ENCODE measurements around the gene UHMK1.

UHMK1 gene

DNA sequence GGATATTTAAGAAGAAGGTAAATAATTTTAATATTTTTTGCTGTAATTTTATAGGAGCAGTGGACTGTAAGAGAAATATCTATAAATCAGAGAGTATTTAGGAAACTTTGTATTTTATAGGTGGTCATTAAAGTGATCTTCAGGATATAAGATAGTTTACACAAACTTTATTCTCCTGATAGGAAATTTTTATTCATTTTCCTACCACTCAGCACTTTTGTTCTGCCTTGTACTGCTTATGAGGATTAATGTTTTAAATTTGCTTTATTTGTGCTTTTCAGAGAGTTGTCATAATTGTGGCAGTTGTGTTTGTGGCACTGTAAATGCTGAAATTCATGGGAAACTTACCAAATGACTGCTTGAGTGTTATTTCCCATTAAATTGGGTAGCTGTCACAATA lies 29.7 kb downstream of the UHMK1 start:
- in situ Hi-C loops (cut with HindIII; ENCODE audit: low sequenced_read_pairs), result no loop called here

DNA sequence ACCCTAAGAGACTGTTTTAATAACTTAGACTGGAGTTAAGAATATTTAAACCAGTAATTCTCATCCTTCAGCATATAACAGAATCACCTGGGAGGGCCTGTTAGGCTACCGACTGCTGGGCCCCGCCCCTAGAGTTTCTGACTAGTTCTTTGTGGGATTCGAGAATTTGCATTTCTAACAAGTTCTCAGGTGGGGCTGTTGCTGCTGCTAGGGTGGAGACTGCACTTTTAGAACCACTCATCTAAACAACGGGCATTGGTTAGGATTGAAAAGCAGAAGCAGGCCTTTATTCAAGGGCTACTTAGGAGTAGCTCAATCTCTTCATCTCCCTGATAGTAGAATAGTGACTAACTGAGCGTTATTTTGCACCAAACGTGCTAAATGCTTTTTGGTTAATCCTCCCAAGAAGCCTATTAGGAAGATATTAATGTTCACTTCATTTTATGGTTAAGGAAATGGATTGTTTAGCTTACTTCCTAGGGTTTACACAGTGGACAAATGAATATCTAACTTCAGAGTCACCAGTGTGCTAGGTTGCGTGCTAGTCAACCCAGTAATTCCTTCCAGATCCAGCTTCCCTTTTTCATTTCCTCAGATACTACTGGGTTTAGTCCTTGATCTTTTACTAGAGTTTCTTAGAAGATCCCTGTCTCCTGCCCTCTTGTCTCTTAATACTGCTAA lies 32.8 kb downstream of the UHMK1 start:
- in situ Hi-C loops (cut with HindIII; ENCODE audit: low sequenced_read_pairs), result no loop called here

DNA sequence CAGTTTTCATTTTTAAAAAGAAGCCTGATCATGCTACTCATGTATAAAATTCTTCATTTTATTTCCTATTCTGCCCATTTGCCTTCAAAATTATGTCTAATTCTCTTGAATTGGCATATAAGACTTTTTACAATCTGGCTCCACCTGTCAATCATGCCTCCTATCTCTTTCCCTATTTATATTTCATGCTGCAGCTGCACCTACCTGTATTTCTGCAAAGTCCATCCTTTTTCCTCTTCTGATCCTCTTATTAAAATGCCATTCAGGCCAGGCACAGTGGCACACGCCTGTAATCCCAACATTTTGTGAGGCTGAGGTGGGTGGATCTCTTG lies 33.3 kb downstream of the UHMK1 start:
- in situ Hi-C loops (cut with HindIII; ENCODE audit: low sequenced_read_pairs), result no loop called here

DNA sequence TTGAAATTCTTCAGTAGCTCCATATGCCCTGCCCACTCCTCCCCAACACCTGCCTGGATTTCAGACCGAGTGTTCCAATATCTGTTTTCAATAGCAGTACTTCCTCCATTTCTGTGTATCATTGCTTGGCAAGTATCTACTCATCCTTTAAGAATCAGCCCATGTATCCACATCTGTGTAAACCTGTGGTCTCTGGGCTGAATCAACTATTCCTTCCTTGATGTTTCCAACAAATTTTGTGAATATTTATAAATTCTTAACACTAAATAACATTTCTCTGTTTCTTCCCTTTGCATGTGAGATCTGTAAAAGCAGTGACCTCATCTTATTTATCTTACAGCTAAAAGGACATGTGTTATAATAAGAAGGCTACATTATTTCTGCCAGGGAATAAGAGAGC lies 37.9 kb downstream of the UHMK1 start:
- in situ Hi-C loops (cut with HindIII; ENCODE audit: low sequenced_read_pairs), result no loop called here

DNA sequence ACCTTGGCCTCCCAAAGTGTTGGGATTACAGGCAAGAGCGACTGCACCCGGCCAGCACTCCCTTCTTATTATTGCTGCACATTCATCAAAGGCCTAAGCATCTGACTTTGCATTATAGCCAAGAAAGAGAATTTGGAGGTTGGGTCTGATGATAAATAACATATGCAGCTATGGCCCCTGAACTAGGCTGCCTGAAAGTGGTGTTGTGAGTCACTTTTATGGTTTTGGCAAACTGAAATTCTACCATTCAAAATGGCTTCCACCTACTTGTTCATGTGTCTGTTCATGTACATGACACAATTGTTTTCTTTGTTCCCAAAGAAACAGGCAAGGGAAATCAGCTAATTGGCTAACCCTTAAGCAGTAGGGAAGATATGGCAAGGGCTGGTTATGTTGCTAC lies 38.9 kb downstream of the UHMK1 start:
- in situ Hi-C loops (cut with HindIII; ENCODE audit: low sequenced_read_pairs), result no loop called here

DNA sequence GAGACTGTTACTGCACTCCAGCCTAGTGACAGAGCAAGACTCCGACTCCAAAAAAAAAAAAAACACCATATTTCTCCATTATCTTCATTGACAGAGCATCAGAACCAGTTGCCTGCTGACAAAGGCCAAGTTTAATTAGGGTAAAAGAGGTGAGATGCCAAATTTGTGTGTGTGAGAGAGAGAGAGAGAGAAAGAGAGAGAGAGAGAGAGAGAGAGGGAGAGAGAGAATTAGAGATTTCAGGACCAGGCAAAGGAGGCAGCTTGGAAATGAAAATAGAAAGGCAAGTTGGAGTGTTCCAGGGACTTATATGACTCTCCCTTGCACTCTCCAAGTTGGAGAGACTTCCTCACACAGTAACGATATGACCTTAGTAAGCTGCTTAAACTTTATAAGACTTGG lies 39.6 kb downstream of the UHMK1 start:
- in situ Hi-C loops (cut with HindIII; ENCODE audit: low sequenced_read_pairs), result no loop called here

DNA sequence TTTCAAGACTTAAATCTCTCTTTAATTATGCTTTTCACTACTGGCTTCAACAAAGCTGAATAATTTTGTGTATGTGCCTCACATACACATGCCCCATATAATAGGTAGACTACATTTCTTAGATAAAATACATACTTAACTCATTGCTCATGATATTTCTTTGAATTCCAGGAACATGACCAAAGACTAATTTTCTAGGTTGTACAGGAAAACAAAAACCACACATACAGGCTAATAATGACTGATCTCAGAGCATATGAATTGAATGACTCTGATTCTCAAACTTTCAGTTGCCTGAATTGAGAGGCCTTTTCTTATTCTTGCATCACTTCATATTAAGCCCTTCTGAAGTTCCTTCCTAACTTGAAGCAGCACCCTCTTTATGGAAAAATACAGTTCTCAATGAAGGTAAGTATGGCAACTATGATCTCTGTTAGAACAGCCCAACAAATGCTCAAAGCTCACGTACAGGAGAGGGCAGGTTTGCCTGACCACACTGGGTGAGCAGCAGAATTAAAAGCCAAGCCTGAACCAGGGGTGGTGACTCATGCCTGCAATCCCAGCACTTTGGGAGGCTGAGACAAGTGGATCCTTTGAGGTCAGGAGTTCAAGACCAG lies 41.3 kb downstream of the UHMK1 start:
- in situ Hi-C loops (cut with HindIII; ENCODE audit: low sequenced_read_pairs), result no loop called here

DNA sequence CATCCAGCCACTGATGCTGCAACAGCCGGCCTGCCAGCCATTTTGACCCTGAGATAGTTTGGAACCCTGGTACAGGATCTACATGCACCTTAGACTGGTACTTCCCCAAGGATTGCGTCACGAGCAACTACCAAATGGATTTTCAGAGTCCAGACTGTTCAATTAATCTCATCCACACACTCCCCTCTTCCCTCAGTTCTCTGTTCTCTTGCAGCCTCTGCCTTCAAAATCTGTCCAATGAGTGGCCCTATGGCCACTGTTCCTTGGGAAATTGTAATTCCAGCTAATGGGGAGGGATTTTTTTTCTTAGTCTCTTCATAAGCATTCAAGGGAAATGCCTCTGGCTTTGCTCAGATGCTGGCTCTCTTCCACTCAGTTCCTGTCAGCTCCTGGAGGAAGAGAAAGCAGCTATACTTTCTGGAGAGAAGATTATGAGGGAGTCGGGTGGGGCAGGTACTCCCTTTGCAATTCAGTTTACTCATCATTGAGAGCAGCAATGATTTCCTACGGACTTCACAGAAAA lies 44.1 kb downstream of the UHMK1 start:
- in situ Hi-C loops (cut with HindIII; ENCODE audit: low sequenced_read_pairs), result no loop called here

DNA sequence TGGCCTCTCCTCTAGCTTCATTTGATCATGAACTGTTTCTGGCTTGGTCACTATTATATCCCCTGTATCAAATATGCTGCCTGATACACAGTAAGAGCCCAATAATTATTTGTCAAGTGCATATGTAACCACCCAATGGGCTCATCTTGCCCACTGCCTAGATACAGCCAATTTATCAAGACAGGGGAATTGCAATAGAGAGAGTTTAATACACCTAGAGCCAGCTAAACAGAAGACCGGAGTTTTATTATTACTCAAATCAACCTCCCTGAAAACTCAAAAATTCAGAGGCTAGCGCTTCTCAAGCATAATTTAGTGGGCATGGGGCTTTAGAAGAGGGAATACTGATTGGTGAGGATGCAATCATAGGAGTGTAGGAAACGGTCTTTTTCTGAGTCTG lies 45.6 kb downstream of the UHMK1 start:
- in situ Hi-C loops (cut with HindIII; ENCODE audit: low sequenced_read_pairs), result no loop called here

DNA sequence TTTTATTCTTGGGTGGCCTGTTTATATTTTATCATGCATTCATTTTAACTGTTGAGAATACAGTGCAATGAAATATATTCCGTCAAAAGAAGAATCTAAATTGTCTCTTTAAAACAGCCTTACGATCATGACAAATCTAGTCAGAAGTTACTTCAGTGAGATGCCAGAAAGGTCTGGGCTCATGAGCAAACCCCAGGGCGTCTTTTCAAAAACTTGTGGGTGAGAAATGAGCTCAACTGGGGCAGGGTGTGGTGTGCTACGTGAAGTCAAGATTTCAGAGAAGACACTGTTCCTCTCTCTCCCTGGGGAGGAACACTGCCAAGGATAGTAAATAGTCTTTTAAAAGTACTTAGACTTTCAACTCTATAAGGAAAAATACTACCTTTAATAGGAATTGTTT lies 50.6 kb downstream of the UHMK1 start:
- in situ Hi-C loops (cut with HindIII; ENCODE audit: low sequenced_read_pairs), result no loop called here

DNA sequence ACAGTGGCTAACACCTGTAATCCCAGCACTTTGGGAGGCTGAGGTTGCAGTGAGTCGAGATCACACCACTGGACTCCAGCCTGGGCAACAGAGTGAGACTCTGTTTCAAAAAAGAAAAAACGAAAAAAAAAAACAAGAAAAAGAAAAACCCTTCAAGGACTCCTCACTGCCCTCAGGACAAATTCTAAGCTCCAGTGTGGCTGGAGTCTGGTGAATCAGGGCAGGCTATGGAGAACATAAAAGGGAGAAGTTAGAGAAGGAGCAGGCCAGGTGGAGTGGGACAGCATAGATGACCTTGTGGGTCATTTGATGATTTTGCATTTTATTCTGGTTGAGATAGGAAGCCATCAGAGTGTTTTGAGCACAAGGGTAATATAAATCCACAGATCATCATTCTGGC lies 51.4 kb downstream of the UHMK1 start:
- in situ Hi-C loops (cut with HindIII; ENCODE audit: low sequenced_read_pairs), result no loop called here

DNA sequence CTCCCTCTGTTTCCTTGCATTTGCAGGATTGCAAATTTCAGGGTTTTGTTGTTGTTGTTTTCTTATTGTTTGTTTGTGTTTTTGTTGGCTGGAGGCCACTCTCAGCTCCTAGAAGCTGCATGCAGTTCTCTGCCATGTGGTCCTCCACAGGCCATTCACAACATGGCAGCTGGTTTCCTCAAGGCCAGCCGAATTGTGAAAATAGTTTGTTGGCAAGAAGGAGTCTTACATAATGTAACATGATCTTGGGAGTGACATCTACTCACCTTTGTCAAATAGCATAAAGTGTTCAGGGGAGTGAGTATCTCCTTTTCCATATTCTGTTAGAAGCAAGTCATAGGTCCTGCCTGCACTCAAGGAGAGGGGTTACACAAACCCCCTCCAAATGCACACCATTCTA lies 53.3 kb downstream of the UHMK1 start:
- in situ Hi-C loops (cut with HindIII; ENCODE audit: low sequenced_read_pairs), result no loop called here

DNA sequence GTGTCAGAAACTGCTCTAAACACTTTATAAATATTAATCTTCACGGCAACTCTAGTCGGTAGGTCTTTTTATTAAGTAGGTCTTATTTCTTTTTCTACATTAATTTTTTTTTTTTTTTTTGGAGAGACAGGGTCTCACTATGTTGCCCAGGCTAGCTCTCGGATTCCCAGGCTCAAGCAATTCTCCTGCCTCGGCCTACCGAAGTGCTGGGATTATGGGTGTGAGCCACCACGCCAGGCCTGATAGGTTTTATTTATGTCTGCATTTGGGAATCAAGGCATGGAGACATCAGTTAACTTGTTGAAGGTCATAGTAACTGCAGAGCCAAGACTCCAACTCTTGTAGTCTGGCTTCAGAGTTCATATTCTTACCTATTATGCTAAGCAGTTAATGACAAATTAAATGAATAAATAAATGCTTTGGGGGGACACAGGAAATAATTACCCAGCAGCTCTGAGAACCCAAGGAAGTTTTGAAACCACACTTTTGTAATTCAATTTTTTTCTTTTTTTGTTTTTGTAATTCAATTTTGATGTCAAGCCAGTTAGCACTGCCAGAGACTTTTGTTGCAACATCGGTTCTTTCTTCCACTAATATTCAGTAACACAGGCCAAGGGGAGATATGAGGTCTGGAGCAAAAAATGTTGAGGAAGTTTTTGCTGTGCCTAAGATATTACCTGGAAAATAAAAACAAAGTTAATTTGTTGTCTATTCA lies 54.5 kb downstream of the UHMK1 start:
- in situ Hi-C loops (cut with HindIII; ENCODE audit: low sequenced_read_pairs), result no loop called here

DNA sequence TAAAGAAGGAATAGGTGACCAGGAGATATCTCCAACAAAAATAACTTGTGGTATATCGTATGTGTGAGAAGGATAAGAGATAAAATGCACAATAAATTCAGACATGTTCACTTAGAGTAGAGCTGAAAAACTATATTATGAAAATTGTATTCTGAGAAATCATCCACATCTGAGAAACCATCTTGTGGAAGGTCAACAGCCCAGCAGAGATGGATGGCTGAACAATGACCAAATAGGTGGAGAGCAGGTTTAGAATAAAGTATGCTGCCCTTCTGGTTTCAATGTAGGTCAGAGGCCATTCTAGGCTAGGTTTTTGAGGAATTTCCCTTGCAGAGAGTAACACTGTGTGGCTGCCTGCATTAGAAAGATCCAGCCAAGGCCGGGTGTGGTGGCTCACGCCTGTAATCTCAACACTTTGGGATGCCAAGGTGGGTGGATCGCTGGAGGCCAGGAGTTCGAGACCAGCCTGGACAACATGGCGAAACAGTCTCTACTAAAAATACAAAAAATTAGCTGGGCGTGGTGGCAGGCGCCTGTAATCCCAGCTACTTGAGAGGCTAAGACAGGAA lies 55.1 kb downstream of the UHMK1 start:
- in situ Hi-C loops (cut with HindIII; ENCODE audit: low sequenced_read_pairs), result no loop called here

DNA sequence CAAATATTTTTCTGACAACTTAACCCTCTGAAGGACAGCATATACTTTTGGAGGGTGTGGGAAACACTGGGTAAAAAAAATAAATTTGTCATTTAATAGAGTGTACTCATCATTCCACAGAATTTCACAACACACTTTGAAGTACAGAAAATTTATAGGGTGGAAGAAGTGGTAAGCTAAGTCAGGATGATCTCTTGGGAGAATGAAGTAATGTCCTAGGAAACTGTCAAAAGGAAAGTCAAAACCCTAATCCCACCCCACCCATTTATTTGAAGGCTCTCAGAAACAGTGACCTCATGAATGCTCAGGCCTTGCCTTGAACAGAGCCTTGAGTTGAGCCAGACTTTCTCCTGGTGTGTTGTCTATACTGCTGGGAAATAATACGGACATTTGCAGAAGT lies 56.6 kb downstream of the UHMK1 start:
- in situ Hi-C loops (cut with HindIII; ENCODE audit: low sequenced_read_pairs), result no loop called here

DNA sequence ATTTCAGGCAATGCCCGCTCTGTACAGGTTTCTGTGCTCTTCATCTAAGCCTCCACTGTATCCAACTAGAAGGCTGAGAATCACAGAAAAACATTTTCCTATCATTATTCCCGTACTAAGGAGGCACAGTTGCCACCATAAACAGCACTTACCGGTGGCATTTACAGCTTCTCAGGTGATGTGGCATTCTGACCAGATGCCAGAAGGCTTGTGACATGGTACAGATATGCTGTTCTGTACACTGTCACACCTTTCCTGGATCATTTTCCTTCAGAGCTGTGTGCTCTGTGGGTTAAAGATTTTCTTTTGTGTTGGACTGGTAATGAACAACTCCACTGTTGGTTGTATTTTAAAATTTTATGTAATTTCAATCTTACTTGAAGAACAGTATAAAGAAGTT lies 59.9 kb downstream of the UHMK1 start:
- in situ Hi-C loops (cut with HindIII; ENCODE audit: low sequenced_read_pairs), result no loop called here

DNA sequence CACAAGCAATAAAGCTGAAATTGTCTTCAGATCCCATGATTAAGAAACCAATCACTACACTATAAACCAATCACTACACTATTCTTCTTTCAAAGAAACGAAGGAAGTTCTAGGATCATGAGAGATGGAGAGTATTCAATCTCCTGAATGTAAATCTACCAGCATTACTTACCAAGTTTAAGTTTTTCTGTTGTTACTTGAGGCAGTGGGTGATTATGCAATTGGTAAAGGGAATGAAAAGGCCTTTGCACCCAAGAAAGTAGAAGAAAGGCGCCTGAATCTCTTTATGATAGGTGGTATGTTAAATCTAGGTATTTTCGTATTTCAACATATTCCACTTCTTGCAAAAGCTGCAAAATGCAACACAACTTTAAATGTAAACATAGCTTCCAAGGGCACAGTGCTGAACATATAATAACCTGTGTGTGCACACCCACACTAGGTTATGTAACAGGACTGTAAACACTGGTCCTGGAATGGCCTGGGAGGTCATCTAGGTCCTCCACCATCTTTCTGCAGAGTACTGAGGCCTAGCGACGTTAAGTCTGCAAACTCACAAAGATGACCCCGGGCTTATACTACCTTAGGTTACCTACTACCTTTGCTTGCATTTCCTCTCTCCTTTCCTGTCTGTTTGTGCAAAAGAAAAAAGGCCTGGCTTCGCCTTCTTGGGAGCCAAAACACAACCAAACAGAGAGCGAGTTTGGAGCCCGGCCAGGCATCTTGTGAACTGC lies 62.9 kb downstream of the UHMK1 start:
- in situ Hi-C loops (cut with HindIII; ENCODE audit: low sequenced_read_pairs), result no loop called here

DNA sequence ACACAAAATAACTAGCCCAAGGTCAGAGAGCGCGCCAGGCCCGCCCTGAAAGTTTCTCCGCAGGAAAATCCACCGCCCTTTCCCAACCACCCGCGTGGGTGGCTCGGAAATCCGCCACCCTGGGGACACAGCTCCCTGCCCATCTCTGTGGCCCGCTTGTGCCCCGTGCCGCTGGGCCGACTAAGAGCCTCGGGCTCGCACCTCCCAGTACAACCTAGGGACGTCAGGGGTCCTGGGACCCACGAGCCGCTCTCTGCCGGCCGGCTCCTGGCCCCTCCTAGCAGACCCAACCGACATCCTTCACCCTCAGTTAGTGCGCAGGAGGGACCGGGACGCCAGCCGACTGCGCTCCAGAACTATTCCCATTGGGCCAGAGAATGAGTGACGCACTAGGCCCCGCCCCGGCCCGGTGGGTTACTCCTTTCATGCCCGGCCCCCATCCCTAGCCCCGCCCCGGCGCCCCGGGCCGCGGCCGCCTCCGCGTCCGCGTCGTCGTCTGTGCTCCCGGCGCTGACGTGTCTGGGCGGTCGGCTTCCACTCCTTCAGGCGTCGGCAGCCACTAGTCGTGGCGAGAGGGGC lies 63.5 kb downstream of the UHMK1 start:
- in situ Hi-C loops (cut with HindIII; ENCODE audit: low sequenced_read_pairs), result no loop called here

DNA sequence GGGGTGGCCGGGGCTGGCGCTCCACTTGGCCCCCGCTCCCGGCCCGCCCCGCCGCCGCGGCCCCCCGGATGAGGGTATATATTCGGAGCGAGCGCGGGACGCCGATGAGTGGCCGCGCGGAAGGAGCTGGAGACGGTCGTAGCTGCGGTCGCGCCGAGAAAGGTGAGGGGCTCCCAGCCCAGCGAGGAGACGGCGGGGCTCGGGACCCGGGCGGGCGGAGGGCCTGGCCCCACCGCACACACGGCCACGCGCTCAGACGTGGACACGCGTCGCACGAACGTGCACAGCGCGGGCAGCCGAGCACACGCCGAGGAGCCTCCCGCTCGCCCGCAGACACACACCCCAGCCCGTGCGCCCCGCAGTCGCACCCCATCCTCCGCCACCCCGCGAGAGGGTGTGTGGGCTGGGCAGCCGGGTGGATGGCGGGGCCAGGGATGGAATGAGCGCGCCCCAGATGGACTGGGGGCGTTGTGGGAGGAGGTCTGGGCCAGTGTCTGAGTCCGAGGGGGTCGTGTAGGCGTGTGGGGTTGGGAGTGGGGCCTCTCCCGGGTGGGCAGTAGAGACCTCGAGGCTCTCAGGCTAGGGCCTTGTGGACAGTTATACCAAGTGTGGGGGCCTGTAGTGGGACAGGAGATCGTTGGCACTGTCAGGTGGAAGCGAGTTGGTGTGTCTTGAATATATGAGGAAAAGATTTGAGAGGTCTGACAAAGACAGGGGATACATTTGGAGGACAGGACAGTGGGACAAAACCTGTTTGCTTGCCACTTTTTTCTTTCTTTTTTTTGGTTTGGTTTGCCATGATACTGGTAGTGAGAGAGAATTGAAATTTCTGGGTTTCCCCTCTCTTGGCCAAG lies 64.2 kb downstream of the UHMK1 start, which contains the start of gene UAP1:
Gene UAP1, plus strand, starts transcription at position 107 of the 854 bp plus-strand sequence. CDS start 4,347 bp downstream, outside the sequence.
- in situ Hi-C loops (cut with HindIII; ENCODE audit: low sequenced_read_pairs), result no loop called here

DNA sequence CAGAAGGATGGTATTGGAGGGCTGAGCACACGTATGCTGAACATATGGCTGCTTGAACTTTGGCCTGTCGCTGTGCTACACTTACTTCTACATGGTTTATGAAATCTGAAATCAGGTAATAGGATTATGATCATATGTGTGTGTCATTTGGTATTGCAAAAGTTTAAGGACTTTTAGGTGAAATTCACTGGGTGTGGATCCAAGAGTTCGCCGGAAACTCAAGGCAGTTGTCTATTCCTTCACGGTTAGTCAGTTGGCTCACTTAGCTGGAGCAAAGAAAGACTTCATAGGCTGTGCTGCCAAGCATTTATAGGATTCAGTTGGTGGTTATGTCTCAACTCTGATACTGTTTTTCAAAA lies 64.8 kb downstream of the UHMK1 start:
- in situ Hi-C loops (cut with HindIII; ENCODE audit: low sequenced_read_pairs), result no loop called here
